ENCODE results near the gene NUPR1. TPM values are rescaled to one million over a fixed set of nuclear protein-coding genes. Genes with fewer than 3 reads are reported as not detected.

The NUPR1 gene
- total and polyA plus RNA-seq, 2 of the 13 experiments (the other 11 are each of a cell fraction or from before 2014, with no cell fraction given) = 18.0 to 25.6 TPM

GRCh38 chr16:28491970-28492474, 46.8 kb downstream of the NUPR1 start, which contains the start of gene CLN3 (continued):
- TF ChIP-seq, protein P1, sequence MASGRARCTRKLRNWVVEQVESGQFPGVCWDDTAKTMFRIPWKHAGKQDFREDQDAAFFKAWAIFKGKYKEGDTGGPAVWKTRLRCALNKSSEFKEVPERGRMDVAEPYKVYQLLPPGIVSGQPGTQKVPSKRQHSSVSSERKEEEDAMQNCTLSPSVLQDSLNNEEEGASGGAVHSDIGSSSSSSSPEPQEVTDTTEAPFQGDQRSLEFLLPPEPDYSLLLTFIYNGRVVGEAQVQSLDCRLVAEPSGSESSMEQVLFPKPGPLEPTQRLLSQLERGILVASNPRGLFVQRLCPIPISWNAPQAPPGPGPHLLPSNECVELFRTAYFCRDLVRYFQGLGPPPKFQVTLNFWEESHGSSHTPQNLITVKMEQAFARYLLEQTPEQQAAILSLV (CRISPR knock-in tag; IDR thresholded peaks at IDR 0.05; ENCODE audit: borderline replicate concordance) = peak; percentile 71; the same call in 1 of the 2 replicates
- TF ChIP-seq EED (CRISPR knock-in tag; IDR thresholded peaks at IDR 0.05) (no peak; the same call in 1 of the 2 replicates), KDM2A (CRISPR knock-in tag; IDR thresholded peaks at IDR 0.05; ENCODE audit: borderline replicate concordance, low read depth) (0 out of 2 replicates have a peak, but pooled peaks have one; percentile 33), ZNF883 (CRISPR knock-in tag; IDR thresholded peaks at IDR 0.05; ENCODE audit: not compliant biosample characterization) (no peak), ZNF792 (CRISPR knock-in tag; IDR thresholded peaks at IDR 0.05) (0 out of 2 replicates have a peak, but pooled peaks have one; percentile 37), ZNF572 (CRISPR knock-in tag; IDR thresholded peaks at IDR 0.05) (no peak), SNRNP70 (IDR thresholded peaks at IDR 0.05; ENCODE audit: low read depth, low read length) (no peak)
- TF ChIP-seq, protein P2, sequence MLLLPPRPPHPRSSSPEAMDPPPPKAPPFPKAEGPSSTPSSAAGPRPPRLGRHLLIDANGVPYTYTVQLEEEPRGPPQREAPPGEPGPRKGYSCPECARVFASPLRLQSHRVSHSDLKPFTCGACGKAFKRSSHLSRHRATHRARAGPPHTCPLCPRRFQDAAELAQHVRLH (CRISPR knock-in tag; IDR thresholded peaks at IDR 0.05; ENCODE audit: borderline replicate concordance, low read depth) = no peak
- TF ChIP-seq, protein P3, sequence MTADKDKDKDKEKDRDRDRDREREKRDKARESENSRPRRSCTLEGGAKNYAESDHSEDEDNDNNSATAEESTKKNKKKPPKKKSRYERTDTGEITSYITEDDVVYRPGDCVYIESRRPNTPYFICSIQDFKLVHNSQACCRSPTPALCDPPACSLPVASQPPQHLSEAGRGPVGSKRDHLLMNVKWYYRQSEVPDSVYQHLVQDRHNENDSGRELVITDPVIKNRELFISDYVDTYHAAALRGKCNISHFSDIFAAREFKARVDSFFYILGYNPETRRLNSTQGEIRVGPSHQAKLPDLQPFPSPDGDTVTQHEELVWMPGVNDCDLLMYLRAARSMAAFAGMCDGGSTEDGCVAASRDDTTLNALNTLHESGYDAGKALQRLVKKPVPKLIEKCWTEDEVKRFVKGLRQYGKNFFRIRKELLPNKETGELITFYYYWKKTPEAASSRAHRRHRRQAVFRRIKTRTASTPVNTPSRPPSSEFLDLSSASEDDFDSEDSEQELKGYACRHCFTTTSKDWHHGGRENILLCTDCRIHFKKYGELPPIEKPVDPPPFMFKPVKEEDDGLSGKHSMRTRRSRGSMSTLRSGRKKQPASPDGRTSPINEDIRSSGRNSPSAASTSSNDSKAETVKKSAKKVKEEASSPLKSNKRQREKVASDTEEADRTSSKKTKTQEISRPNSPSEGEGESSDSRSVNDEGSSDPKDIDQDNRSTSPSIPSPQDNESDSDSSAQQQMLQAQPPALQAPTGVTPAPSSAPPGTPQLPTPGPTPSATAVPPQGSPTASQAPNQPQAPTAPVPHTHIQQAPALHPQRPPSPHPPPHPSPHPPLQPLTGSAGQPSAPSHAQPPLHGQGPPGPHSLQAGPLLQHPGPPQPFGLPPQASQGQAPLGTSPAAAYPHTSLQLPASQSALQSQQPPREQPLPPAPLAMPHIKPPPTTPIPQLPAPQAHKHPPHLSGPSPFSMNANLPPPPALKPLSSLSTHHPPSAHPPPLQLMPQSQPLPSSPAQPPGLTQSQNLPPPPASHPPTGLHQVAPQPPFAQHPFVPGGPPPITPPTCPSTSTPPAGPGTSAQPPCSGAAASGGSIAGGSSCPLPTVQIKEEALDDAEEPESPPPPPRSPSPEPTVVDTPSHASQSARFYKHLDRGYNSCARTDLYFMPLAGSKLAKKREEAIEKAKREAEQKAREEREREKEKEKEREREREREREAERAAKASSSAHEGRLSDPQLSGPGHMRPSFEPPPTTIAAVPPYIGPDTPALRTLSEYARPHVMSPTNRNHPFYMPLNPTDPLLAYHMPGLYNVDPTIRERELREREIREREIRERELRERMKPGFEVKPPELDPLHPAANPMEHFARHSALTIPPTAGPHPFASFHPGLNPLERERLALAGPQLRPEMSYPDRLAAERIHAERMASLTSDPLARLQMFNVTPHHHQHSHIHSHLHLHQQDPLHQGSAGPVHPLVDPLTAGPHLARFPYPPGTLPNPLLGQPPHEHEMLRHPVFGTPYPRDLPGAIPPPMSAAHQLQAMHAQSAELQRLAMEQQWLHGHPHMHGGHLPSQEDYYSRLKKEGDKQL (CRISPR knock-in tag; IDR thresholded peaks at IDR 0.05; ENCODE audit: low read depth) = 0 out of 2 replicates have a peak, but pooled peaks have one; percentile 29
- TF ChIP-seq, protein P4, sequence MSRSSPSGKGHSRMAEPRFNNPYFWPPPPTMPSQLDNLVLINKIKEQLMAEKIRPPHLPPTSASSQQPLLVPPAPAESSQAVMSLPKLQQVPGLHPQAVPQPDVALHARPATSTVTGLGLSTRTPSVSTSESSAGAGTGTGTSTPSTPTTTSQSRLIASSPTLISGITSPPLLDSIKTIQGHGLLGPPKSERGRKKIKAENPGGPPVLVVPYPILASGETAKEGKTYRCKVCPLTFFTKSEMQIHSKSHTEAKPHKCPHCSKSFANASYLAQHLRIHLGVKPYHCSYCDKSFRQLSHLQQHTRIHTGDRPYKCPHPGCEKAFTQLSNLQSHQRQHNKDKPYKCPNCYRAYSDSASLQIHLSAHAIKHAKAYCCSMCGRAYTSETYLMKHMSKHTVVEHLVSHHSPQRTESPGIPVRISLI (CRISPR knock-in tag; IDR thresholded peaks at IDR 0.05; ENCODE audit: borderline replicate concordance) = peak; percentile 99
- TF ChIP-seq, protein P5, sequence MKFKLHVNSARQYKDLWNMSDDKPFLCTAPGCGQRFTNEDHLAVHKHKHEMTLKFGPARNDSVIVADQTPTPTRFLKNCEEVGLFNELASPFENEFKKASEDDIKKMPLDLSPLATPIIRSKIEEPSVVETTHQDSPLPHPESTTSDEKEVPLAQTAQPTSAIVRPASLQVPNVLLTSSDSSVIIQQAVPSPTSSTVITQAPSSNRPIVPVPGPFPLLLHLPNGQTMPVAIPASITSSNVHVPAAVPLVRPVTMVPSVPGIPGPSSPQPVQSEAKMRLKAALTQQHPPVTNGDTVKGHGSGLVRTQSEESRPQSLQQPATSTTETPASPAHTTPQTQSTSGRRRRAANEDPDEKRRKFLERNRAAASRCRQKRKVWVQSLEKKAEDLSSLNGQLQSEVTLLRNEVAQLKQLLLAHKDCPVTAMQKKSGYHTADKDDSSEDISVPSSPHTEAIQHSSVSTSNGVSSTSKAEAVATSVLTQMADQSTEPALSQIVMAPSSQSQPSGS (CRISPR knock-in tag; IDR thresholded peaks at IDR 0.05) = no peak; the same call in 1 of the 2 replicates
- TF ChIP-seq, protein P6, sequence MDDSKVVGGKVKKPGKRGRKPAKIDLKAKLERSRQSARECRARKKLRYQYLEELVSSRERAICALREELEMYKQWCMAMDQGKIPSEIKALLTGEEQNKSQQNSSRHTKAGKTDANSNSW (CRISPR knock-in tag; IDR thresholded peaks at IDR 0.05; ENCODE audit: borderline replicate concordance) = no peak
- TF ChIP-seq, protein P7, sequence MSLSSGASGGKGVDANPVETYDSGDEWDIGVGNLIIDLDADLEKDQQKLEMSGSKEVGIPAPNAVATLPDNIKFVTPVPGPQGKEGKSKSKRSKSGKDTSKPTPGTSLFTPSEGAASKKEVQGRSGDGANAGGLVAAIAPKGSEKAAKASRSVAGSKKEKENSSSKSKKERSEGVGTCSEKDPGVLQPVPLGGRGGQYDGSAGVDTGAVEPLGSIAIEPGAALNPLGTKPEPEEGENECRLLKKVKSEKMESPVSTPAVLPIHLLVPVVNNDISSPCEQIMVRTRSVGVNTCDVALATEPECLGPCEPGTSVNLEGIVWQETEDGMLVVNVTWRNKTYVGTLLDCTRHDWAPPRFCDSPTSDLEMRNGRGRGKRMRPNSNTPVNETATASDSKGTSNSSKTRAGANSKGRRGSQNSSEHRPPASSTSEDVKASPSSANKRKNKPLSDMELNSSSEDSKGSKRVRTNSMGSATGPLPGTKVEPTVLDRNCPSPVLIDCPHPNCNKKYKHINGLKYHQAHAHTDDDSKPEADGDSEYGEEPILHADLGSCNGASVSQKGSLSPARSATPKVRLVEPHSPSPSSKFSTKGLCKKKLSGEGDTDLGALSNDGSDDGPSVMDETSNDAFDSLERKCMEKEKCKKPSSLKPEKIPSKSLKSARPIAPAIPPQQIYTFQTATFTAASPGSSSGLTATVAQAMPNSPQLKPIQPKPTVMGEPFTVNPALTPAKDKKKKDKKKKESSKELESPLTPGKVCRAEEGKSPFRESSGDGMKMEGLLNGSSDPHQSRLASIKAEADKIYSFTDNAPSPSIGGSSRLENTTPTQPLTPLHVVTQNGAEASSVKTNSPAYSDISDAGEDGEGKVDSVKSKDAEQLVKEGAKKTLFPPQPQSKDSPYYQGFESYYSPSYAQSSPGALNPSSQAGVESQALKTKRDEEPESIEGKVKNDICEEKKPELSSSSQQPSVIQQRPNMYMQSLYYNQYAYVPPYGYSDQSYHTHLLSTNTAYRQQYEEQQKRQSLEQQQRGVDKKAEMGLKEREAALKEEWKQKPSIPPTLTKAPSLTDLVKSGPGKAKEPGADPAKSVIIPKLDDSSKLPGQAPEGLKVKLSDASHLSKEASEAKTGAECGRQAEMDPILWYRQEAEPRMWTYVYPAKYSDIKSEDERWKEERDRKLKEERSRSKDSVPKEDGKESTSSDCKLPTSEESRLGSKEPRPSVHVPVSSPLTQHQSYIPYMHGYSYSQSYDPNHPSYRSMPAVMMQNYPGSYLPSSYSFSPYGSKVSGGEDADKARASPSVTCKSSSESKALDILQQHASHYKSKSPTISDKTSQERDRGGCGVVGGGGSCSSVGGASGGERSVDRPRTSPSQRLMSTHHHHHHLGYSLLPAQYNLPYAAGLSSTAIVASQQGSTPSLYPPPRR (CRISPR knock-in tag; IDR thresholded peaks at IDR 0.05; ENCODE audit: borderline replicate concordance) = 0 out of 2 replicates have a peak, but pooled peaks have one; percentile 22
